WTC11 (cell line): Measurements from ENCODE around the gene AGPAT3. TPM values are rescaled to one million over a fixed set of nuclear protein-coding genes. Genes with fewer than 3 reads are reported as not detected.
A peak's percentile ranks its signal among the peaks of the same experiment; 100 is the strongest.

Experiments
- ATAC-seq: fragments of 200-7000 bp; cut with Tn5 transposase; 2 replicates; pipeline ENCODE4 v1.10.0; 2021; ENCODE audit warnings: mild to moderate bottlenecking, moderate library complexity
- CTCF ChIA-PET: fragments of 300-600 bp; sonication (Branson Sonifier 250); formaldehyde crosslinking; loops from one replicate; lab custom pipeline; 2021; ENCODE audit warnings: antibody characterized with exemption; lab: Charles Lee
- POLR2A ChIA-PET: fragments of 350-600 bp; sonication (Branson Sonifier 250); formaldehyde crosslinking; loops from one replicate; lab custom pipeline; 2021; ENCODE audit warnings: antibody characterized with exemption; lab: Charles Lee
- DNase-seq: peaks from one replicate; pipeline ENCODE4 v3.0.0; 2021; ENCODE audit warnings: low spot score
- H3K27ac Mint-ChIP-seq: 2 replicates; pipeline ENCODE4 v1.8.0; 2021; ENCODE audit warnings: mixed read lengths
- H3K27me3 Mint-ChIP-seq: 2 replicates; pipeline ENCODE4 v1.8.0; 2021; ENCODE audit warnings: low read depth, mild to moderate bottlenecking, moderate library complexity, mixed read lengths
- H3K36me3 Mint-ChIP-seq: 2 replicates; pipeline ENCODE4 v1.8.0; 2021; ENCODE audit warnings: mixed read lengths
- H3K4me1 Mint-ChIP-seq: 2 replicates; pipeline ENCODE4 v1.8.0; 2022; ENCODE audit warnings: mixed read lengths
- H3K4me3 Mint-ChIP-seq: 2 replicates; pipeline ENCODE4 v1.8.0; 2021; ENCODE audit warnings: mild to moderate bottlenecking, moderate library complexity, mixed read lengths
- H3K9me3 Mint-ChIP-seq: 2 replicates; pipeline ENCODE4 v1.8.0; 2021; ENCODE audit warnings: mixed read lengths
- ATF2 ChIP-seq: sonication (generic); formaldehyde crosslinking; IDR thresholded peaks from 2 replicates; pipeline ENCODE4 v1.8.1; 2022; ENCODE audit warnings: low read depth, missing genetic modification reagents, borderline replicate concordance
- CTCF ChIP-seq: fragments of 200-600 bp; IDR thresholded peaks from 2 replicates; pipeline ENCODE4 v1.8.0; 2022; ENCODE audit warnings: antibody characterized with exemption
- E2F1 ChIP-seq: sonication (generic); formaldehyde crosslinking; IDR thresholded peaks from 2 replicates; pipeline ENCODE4 v1.8.0; 2022; ENCODE audit warnings: mild to moderate bottlenecking, missing genetic modification reagents
- E2F4 ChIP-seq: sonication (generic); formaldehyde crosslinking; IDR thresholded peaks from 2 replicates; pipeline ENCODE4 v1.8.1; 2022; ENCODE audit warnings: low read depth, mild to moderate bottlenecking, moderate library complexity, missing genetic modification reagents, borderline replicate concordance
- ETV6 ChIP-seq: sonication (generic); formaldehyde crosslinking; IDR thresholded peaks from 2 replicates; pipeline ENCODE4 v1.8.1; 2022; ENCODE audit warnings: mild to moderate bottlenecking, missing genetic modification reagents
- FOXJ3 ChIP-seq: sonication (generic); formaldehyde crosslinking; IDR thresholded peaks from 2 replicates; pipeline ENCODE4 v1.9.0; 2021; ENCODE audit warnings: missing genetic modification reagents, mild to moderate bottlenecking, borderline replicate concordance
- FOXP1 ChIP-seq: sonication (generic); formaldehyde crosslinking; IDR thresholded peaks from 2 replicates; pipeline ENCODE4 v1.8.0; 2022; ENCODE audit warnings: missing genetic modification reagents, mild to moderate bottlenecking, moderate library complexity, borderline replicate concordance
- GABPB1 ChIP-seq: sonication (generic); formaldehyde crosslinking; IDR thresholded peaks from 2 replicates; pipeline ENCODE4 v1.8.1; 2023; ENCODE audit warnings: mild to moderate bottlenecking, missing genetic modification reagents
- HMGA2 ChIP-seq: fragments of 250-450 bp; sonication (Bioruptor Pico); IDR thresholded peaks from 2 replicates; pipeline ENCODE4 v1.4.0; 2021; ENCODE audit warnings: mild to moderate bottlenecking, moderate library complexity
- IRF2 ChIP-seq: sonication (generic); formaldehyde crosslinking; IDR thresholded peaks from 2 replicates; pipeline ENCODE4 v1.8.0; 2022; ENCODE audit warnings: low read depth, missing genetic modification reagents, borderline replicate concordance
- MAX ChIP-seq: sonication (generic); formaldehyde crosslinking; IDR thresholded peaks from 2 replicates; pipeline ENCODE4 v1.8.0; 2022; ENCODE audit warnings: mild to moderate bottlenecking, missing genetic modification reagents
- MLX ChIP-seq: sonication (generic); formaldehyde crosslinking; IDR thresholded peaks from 2 replicates; pipeline ENCODE4 v1.8.1; 2023; ENCODE audit warnings: mild to moderate bottlenecking, missing genetic modification reagents, moderate library complexity
- NR3C1 ChIP-seq: sonication (generic); formaldehyde crosslinking; conservative IDR thresholded peaks from 2 replicates; pipeline ENCODE4 v1.8.1; 2023; ENCODE audit warnings: low read depth, mild to moderate bottlenecking, missing genetic modification reagents
- PREB ChIP-seq: sonication (generic); formaldehyde crosslinking; IDR thresholded peaks from 2 replicates; pipeline ENCODE4 v1.8.1; 2022; ENCODE audit warnings: mild to moderate bottlenecking, missing genetic modification reagents, moderate library complexity, borderline replicate concordance
- PRRX2 ChIP-seq: fragments of 250-450 bp; sonication (Bioruptor Pico); IDR thresholded peaks from 2 replicates; pipeline ENCODE4 v1.8.0; 2021; ENCODE audit warnings: mild to moderate bottlenecking
- RELA ChIP-seq: sonication (generic); formaldehyde crosslinking; IDR thresholded peaks from 2 replicates; pipeline ENCODE4 v1.8.1; 2022; ENCODE audit warnings: missing genetic modification reagents, mild to moderate bottlenecking, borderline replicate concordance
- RORB ChIP-seq: fragments of 250-450 bp; sonication (Bioruptor Pico); IDR thresholded peaks from 2 replicates; pipeline ENCODE4 v1.9.0; 2021; ENCODE audit warnings: mild to moderate bottlenecking
- SP1 ChIP-seq: sonication (generic); formaldehyde crosslinking; conservative IDR thresholded peaks from 2 replicates; pipeline ENCODE4 v1.8.1; 2022; ENCODE audit warnings: missing genetic modification reagents
- TP53 ChIP-seq: sonication (generic); formaldehyde crosslinking; IDR thresholded peaks from 2 replicates; pipeline ENCODE4 v1.8.1; 2023; ENCODE audit warnings: mild to moderate bottlenecking, missing genetic modification reagents
- ZNF232 ChIP-seq: sonication (generic); formaldehyde crosslinking; IDR thresholded peaks from 2 replicates; pipeline ENCODE4 v1.8.0; 2022; ENCODE audit warnings: mild to moderate bottlenecking, missing genetic modification reagents
- total RNA-seq: library from RNA; stranded (reverse); gene quantifications from 3 replicates; pipeline ENCODE4 v1.2.3, GENCODE V29; 2021

The AGPAT3 gene
- total RNA-seq, 1 experiment from 2014 or later: 5.6 TPM

GRCh38 chr21:43854773-43855633 is 10.0 kb upstream of the AGPAT3 start:
- TF ChIP-seq SP1 (CRISPR knock-in tag) (no peak), PREB (CRISPR knock-in tag) (no peak), TP53 (CRISPR knock-in tag) (no peak), FOXJ3 (CRISPR knock-in tag) (no peak), RELA (CRISPR knock-in tag) (no peak)
- TF ChIP-seq, all 79 proteins: peak for 0
- ChIA-PET CTCF (no interaction called here), POLR2A (no interaction called here)
- Mint-ChIP-seq H3K4me1 (peaks cover 9% of the 10 kb centered on the region), H3K36me3 (no peaks in the 10 kb centered on the region), H3K27ac (0 out of 2 replicates have a peak overlapping the region, but pooled peaks have one; percentile 23), H3K27me3 (no peaks in the 10 kb centered on the region; the same call in 1 of the 2 replicates), H3K9me3 (no peaks in the 10 kb centered on the region), H3K4me3 (no peak overlapping the region)
- ATAC-seq: no peak
- DNase-seq: no peak

- Mint-ChIP-seq H3K9me3 (no peaks in the 10 kb centered on the region), H3K4me1 (peaks cover 10% of the 10 kb centered on the region), H3K27ac (no peak overlapping the region), H3K36me3 (no peaks in the 10 kb centered on the region), H3K4me3 (no peak overlapping the region), H3K27me3 (no peaks in the 10 kb centered on the region)
- ATAC-seq (no peak), DNase-seq (no peak)
- CTCF ChIA-PET: interaction anchor here (1.1 kb wide), 1 partner anchor 23 kb away, joined by 3 read pairs; no protein-coding TSS in a partner anchor
- no peak for TF ChIP-seq ZNF232
- no peak for TF ChIP-seq CTCF
- TF ChIP-seq NR3C1 (CRISPR knock-in tag): no peak
- TF ChIP-seq ATF2: no peak
- no peak for TF ChIP-seq MLX (CRISPR knock-in tag)
- no peak for TF ChIP-seq HMGA2 (CRISPR knock-in tag)
- no peak for TF ChIP-seq IRF2
- TF ChIP-seq RORB (CRISPR knock-in tag): no peak
- POLR2A ChIA-PET: no interaction called here
These were observed 9.1 kb upstream of the AGPAT3 start for GRCh38 chr21:43855955-43856354.

GRCh38 chr21:43858806-43859648 is 6.0 kb upstream of the AGPAT3 start:
- no peaks in the 10 kb centered on the region for H3K9me3 Mint-ChIP-seq
- H3K4me1 Mint-ChIP-seq: peaks cover 10% of the 10 kb centered on the region
- H3K4me3 Mint-ChIP-seq: no peak overlapping the region
- H3K36me3 Mint-ChIP-seq: no peaks in the 10 kb centered on the region
- H3K27ac Mint-ChIP-seq: peak overlapping the region; percentile 76
- H3K27me3 Mint-ChIP-seq: peaks cover 13% of the 10 kb centered on the region
- POLR2A ChIA-PET: no interaction called here
- peak; percentile 65 for ATAC-seq
- no peak for DNase-seq
- CTCF ChIA-PET: interaction anchor here (1.0 kb wide), 1 partner anchor 117 kb away, joined by 3 read pairs; no protein-coding TSS in a partner anchor
- TF ChIP-seq GABPB1 (CRISPR knock-in tag) (peak; percentile 20; the same call in 1 of the 2 replicates), MAX (no peak), ETV6 (no peak), PRRX2 (CRISPR knock-in tag) (no peak), TP53 (CRISPR knock-in tag) (no peak), MLX (CRISPR knock-in tag) (no peak), NR3C1 (CRISPR knock-in tag) (no peak), E2F4 (CRISPR knock-in tag) (no peak), E2F1 (CRISPR knock-in tag) (no peak), FOXP1 (CRISPR knock-in tag) (0 out of 2 replicates have a peak, but pooled peaks have one; percentile 33)
